SU-DHL-6 (cell line): ENCODE data around the gene SYVN1.

Experiments used
- H2AFZ ChIP-seq: fragments of 200-600 bp; sonication (generic); 2 replicates; pipeline ENCODE4 v1.6.1; 2014; ENCODE audit warnings: low read depth, mild to moderate bottlenecking, moderate library complexity, mixed read lengths, antibody characterized with exemption, low read length; ENCODE audit not compliant: severe bottlenecking
- H3F3A ChIP-seq: fragments of 200-600 bp; shearing (Covaris generic); 2 replicates; pipeline ENCODE4 v1.6.0; 2016; ENCODE audit warnings: antibody characterized with exemption, mild to moderate bottlenecking; ENCODE audit not compliant: insufficient read depth
- H3K27ac ChIP-seq: fragments of 200-600 bp; sonication (generic); 2 replicates; pipeline ENCODE4 v1.5.1; 2016; ENCODE audit warnings: low read depth, mild to moderate bottlenecking, low read length, moderate library complexity, mixed read lengths
- H3K27me3 ChIP-seq: fragments of 200-600 bp; sonication (generic), shearing (Covaris generic); 2 replicates; pipeline ENCODE4 v1.6.0; 2014; ENCODE audit warnings: mild to moderate bottlenecking, low read length
- H3K36me3 ChIP-seq: fragments of 200-600 bp; sonication (generic); 2 replicates; pipeline ENCODE4 v1.6.1; 2014; ENCODE audit warnings: mild to moderate bottlenecking, low read length, mixed read lengths
- H3K4me2 ChIP-seq: fragments of 300-600, 200-600 bp; shearing (Covaris generic), sonication (generic); 2 replicates; pipeline ENCODE4 v1.6.0; 2014; ENCODE audit warnings: low read length, low read depth, mild to moderate bottlenecking; ENCODE audit not compliant: poor library complexity, severe bottlenecking
- H3K4me3 ChIP-seq: fragments of 200-600 bp; sonication (generic); 2 replicates; pipeline ENCODE4 v1.5.1; 2014; ENCODE audit warnings: antibody characterized with exemption, low read length, mild to moderate bottlenecking, mixed read lengths; ENCODE audit not compliant: insufficient read depth, poor library complexity, severe bottlenecking
- H3K79me2 ChIP-seq: fragments of 200-600 bp; sonication (generic); 2 replicates; pipeline ENCODE4 v1.6.1; 2014; ENCODE audit warnings: mild to moderate bottlenecking, low read length, moderate library complexity; ENCODE audit not compliant: insufficient read depth
- H3K9ac ChIP-seq: fragments of 200-600 bp; sonication (generic); 2 replicates; pipeline ENCODE4 v1.7.0; 2014; ENCODE audit warnings: mild to moderate bottlenecking, low read length
- H3K9me2 ChIP-seq: fragments of 200-600 bp; sonication (generic); replicated peaks from 2 replicates; pipeline ENCODE4 v1.6.1; 2014; ENCODE audit warnings: low read length; ENCODE audit not compliant: insufficient read depth
- H3K9me3 ChIP-seq: fragments of 200-600 bp; sonication (generic); 2 replicates; pipeline ENCODE4 v1.6.1; 2014; ENCODE audit warnings: low read length, mixed read lengths; ENCODE audit not compliant: insufficient read depth
- H4K20me1 ChIP-seq: fragments of 200-600 bp; sonication (generic); 2 replicates; pipeline ENCODE4 v1.6.1; 2014; ENCODE audit warnings: low read depth, mild to moderate bottlenecking, antibody characterized with exemption, low read length, moderate library complexity, mixed read lengths
- EZH2phosphoT487 ChIP-seq: fragments of 200-600 bp; sonication (generic), shearing (Covaris generic); conservative IDR thresholded peaks from 2 replicates; pipeline ENCODE4 v1.6.1; 2018; ENCODE audit warnings: mild to moderate bottlenecking, antibody characterized with exemption, low read length, moderate library complexity, mixed read lengths
- TF ChIP-seq, protein P1 (sequence below): fragments of 200-600 bp; sonication (generic); IDR thresholded peaks from one replicate; pipeline ENCODE4 v1.5.1; 2017; ENCODE audit warnings: antibody characterized with exemption, mild to moderate bottlenecking, low read length, moderate library complexity; ENCODE audit not compliant: insufficient read depth, poor library complexity, severe bottlenecking

The SYVN1 gene

DNA sequence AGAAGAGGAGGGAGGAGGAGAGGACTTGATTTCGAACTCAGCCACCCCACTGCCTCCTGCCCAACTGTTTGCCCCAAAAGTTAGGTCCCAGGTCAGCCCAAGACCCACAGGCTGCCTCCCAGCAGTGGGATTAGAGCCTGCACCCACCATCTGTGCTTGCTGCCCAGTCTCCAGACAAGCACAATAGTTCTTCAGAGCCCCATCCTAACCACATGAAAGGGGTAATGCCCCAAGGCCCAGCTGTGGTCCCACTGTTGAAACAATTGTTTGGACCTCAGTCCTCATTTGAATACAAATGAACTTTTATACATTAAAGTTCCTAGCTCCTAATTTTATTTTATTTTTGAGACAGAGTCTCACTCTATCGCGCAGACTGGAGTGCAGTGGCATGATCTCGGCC lies 43.7 kb downstream of the SYVN1 start:
- Histone ChIP-seq H2AFZ (no peak overlapping the region), H3K27ac (no peak overlapping the region), H3K79me2 (no peaks in the 10 kb centered on the region), H3K4me3 (no peak overlapping the region), H4K20me1 (no peaks in the 10 kb centered on the region), H3K4me2 (no peak overlapping the region), H3K36me3 (no peaks in the 10 kb centered on the region), H3K27me3 (no peaks in the 10 kb centered on the region), H3K9ac (no peak overlapping the region), H3K9me3 (no peaks in the 10 kb centered on the region), H3K9me2 (no peaks in the 10 kb centered on the region), H3F3A (peaks cover 9% of the 10 kb centered on the region)
- no peak for TF ChIP-seq EZH2phosphoT487
- TF ChIP-seq, protein P1, sequence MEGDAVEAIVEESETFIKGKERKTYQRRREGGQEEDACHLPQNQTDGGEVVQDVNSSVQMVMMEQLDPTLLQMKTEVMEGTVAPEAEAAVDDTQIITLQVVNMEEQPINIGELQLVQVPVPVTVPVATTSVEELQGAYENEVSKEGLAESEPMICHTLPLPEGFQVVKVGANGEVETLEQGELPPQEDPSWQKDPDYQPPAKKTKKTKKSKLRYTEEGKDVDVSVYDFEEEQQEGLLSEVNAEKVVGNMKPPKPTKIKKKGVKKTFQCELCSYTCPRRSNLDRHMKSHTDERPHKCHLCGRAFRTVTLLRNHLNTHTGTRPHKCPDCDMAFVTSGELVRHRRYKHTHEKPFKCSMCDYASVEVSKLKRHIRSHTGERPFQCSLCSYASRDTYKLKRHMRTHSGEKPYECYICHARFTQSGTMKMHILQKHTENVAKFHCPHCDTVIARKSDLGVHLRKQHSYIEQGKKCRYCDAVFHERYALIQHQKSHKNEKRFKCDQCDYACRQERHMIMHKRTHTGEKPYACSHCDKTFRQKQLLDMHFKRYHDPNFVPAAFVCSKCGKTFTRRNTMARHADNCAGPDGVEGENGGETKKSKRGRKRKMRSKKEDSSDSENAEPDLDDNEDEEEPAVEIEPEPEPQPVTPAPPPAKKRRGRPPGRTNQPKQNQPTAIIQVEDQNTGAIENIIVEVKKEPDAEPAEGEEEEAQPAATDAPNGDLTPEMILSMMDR: no peak

DNA sequence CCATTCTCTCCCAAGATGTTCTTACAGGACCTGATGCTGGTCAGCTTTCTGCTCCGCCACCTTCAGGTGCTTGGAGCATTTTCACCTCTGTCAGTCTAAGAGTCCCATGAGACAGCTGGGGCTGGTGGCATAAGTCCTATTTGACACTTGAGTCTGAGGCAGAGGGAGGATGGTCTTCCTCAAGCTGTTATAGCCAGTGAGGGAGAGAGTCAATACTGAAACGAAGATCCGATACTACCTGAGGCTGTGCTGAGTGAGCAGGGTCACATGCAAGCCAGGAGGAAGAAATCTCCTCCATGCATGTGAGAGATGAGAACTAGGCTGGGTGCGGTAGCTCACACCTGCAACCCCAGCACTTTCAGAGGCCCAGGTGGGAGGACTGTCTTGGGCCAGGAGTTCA lies 44.7 kb downstream of the SYVN1 start:
- H3K9me3 ChIP-seq: no peaks in the 10 kb centered on the region
- peaks cover 9% of the 10 kb centered on the region; the same call in 1 of the 2 replicates for H3F3A ChIP-seq
- peaks cover 10% of the 10 kb centered on the region for H3K79me2 ChIP-seq
- no peak overlapping the region for H3K4me2 ChIP-seq
- H4K20me1 ChIP-seq: no peaks in the 10 kb centered on the region
- no peak overlapping the region for H2AFZ ChIP-seq
- TF ChIP-seq EZH2phosphoT487: no peak
- TF ChIP-seq, protein P1: no peak
- no peaks in the 10 kb centered on the region for H3K36me3 ChIP-seq
- no peaks in the 10 kb centered on the region for H3K27me3 ChIP-seq
- H3K27ac ChIP-seq: no peak overlapping the region
- H3K9me2 ChIP-seq: no peaks in the 10 kb centered on the region
- no peak overlapping the region for H3K9ac ChIP-seq
- no peak overlapping the region for H3K4me3 ChIP-seq

DNA sequence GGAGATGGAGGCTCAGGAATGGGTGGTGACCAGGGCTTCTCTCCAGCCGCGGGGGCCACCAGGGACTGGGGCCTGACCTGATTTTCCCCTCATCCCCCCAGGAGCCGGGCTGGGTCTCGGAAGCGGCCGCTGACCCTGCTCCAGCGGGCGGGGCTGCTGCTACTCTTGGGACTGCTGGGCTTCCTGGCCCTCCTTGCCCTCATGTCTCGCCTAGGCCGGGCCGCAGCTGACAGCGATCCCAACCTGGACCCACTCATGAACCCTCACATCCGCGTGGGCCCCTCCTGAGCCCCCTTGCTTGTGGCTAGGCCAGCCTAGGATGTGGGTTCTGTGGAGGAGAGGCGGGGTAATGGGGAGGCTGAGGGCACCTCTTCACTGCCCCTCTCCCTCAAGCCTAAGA lies 46.5 kb downstream of the SYVN1 start:
- Histone ChIP-seq H2AFZ (no peak overlapping the region), H3K79me2 (peaks cover 24% of the 10 kb centered on the region), H4K20me1 (no peaks in the 10 kb centered on the region), H3K4me3 (no peak overlapping the region), H3K9me2 (no peaks in the 10 kb centered on the region), H3F3A (peaks cover 5% of the 10 kb centered on the region; the same call in 1 of the 2 replicates), H3K9ac (no peak overlapping the region), H3K9me3 (no peaks in the 10 kb centered on the region), H3K27ac (no peak overlapping the region), H3K27me3 (no peaks in the 10 kb centered on the region), H3K36me3 (0 out of 2 replicates have a peak, but pooled peaks cover 2% of the 10 kb centered on the region), H3K4me2 (no peak overlapping the region)
- TF ChIP-seq, protein P1: no peak
- no peak for TF ChIP-seq EZH2phosphoT487
